Activated B cell treated with CpG ODN at 0.5 μM for 24 hours (primary cell): Measurements from ENCODE around the gene NME3. TPM values are rescaled to one million over a fixed set of nuclear protein-coding genes. Genes with fewer than 3 reads are reported as not detected.

Source experiments
- ATAC-seq: fragments of 200-7000 bp; cut with Tn5 transposase; one replicate; pipeline ENCODE4 v1.10.0; 2021; ENCODE audit warnings: low read depth, mild to moderate bottlenecking, moderate library complexity
- CTCF ChIA-PET: fragments of 350-600 bp; sonication (Branson Sonifier 250); formaldehyde crosslinking; loops from one replicate; lab custom pipeline; 2021; ENCODE audit warnings: antibody characterized with exemption; lab: Charles Lee
- POLR2A ChIA-PET: fragments of 350-600 bp; sonication (Branson Sonifier 250); formaldehyde crosslinking; loops from one replicate; lab custom pipeline; 2021; ENCODE audit warnings: antibody characterized with exemption; lab: Charles Lee
- DNase-seq: peaks from one replicate; pipeline ENCODE4 v3.0.0; 2022
- H3K27ac Mint-ChIP-seq: one replicate; pipeline ENCODE4 v1.8.0; 2020; ENCODE audit warnings: mixed read lengths
- H3K27me3 Mint-ChIP-seq: one replicate; pipeline ENCODE4 v1.8.0; 2021; ENCODE audit warnings: mixed read lengths
- H3K36me3 Mint-ChIP-seq: one replicate; pipeline ENCODE4 v1.8.0; 2021; ENCODE audit warnings: low read depth, mixed read lengths
- H3K4me1 Mint-ChIP-seq: one replicate; pipeline ENCODE4 v1.8.0; 2021; ENCODE audit warnings: mixed read lengths
- H3K4me3 Mint-ChIP-seq: one replicate; pipeline ENCODE4 v1.8.0; 2020; ENCODE audit warnings: mild to moderate bottlenecking, mixed read lengths
- H3K9me3 Mint-ChIP-seq: one replicate; pipeline ENCODE4 v1.8.0; 2020; ENCODE audit warnings: mixed read lengths
- CTCF ChIP-seq: fragments of 200-600 bp; IDR thresholded peaks from one replicate; pipeline ENCODE4 v1.8.0; 2022; ENCODE audit warnings: antibody characterized with exemption, mild to moderate bottlenecking
- intact Hi-C: fragments of 100-400 bp; cut with micrococcal nuclease; formaldehyde crosslinking; loops from one replicate; pipeline ENCODE4 v1.15.1; 2024
- total RNA-seq: library from RNA; stranded (reverse); gene quantifications from 2 replicates; pipeline ENCODE4 v1.2.3, GENCODE V29; 2022

Gene NME3
- total RNA-seq, 1 donor from 2014 or later = 57.8 TPM

- H3K4me3 Mint-ChIP-seq = peak overlapping the region; percentile 28
- CTCF ChIA-PET = no interaction called here
- no peak for TF ChIP-seq CTCF
- no peaks in the 10 kb centered on the region for H3K9me3 Mint-ChIP-seq
- intact Hi-C loops = no loop called here
- POLR2A ChIA-PET = interaction anchor here (5.6 kb wide), 1 partner anchor 8 kb away, joined by 88 read pairs; the partner anchor contains the start of genes NUBP2 and SPSB3
- H3K4me1 Mint-ChIP-seq = peaks cover 19% of the 10 kb centered on the region
- peaks cover 19% of the 10 kb centered on the region for H3K36me3 Mint-ChIP-seq
- no peak for DNase-seq
- H3K27ac Mint-ChIP-seq = no peak overlapping the region
- ATAC-seq = no peak
- H3K27me3 Mint-ChIP-seq = no peaks in the 10 kb centered on the region
Measured at GRCh38 chr16:1775006-1775845, 3.9 kb upstream of the NME3 start.

- peaks cover 24% of the 10 kb centered on the region for H3K4me1 Mint-ChIP-seq
- POLR2A ChIA-PET = interaction anchor here (1.1 to 5.6 kb wide), 2 partner anchors 8 to 67 kb away, joined by 6 to 88 read pairs; partner anchors contain the start of genes NUBP2 and SPSB3
- intact Hi-C loops = loop anchor here (5.0 kb wide), 1 partner anchor 432 kb away; no protein-coding TSS in a partner anchor
- H3K9me3 Mint-ChIP-seq = no peaks in the 10 kb centered on the region
- ATAC-seq (no peak), DNase-seq (no peak)
- H3K4me3 Mint-ChIP-seq = peak overlapping the region; percentile 87
- CTCF ChIA-PET = interaction anchor here (3.3 kb wide), 1 partner anchor 8 kb away, joined by 15 read pairs; the partner anchor contains the start of genes NUBP2 and SPSB3
- H3K27ac Mint-ChIP-seq = no peak overlapping the region
- H3K27me3 Mint-ChIP-seq = no peaks in the 10 kb centered on the region
- no peak for TF ChIP-seq CTCF
- H3K36me3 Mint-ChIP-seq = peaks cover 21% of the 10 kb centered on the region
Measured at GRCh38 chr16:1774448-1774780, 3.1 kb upstream of the NME3 start.

- Mint-ChIP-seq H3K27ac (peak overlapping the region; percentile 56), H3K27me3 (no peaks in the 10 kb centered on the region), H3K4me1 (peaks cover 24% of the 10 kb centered on the region), H3K9me3 (no peaks in the 10 kb centered on the region), H3K36me3 (peaks cover 24% of the 10 kb centered on the region), H3K4me3 (peak overlapping the region; percentile 87)
- intact Hi-C loops = loop anchor here (1.0 to 5.0 kb wide), 5 partner anchors 8 to 432 kb away; partner anchors contain the start of genes HAGH, MAPK8IP3, NUBP2 and SPSB3
- ATAC-seq (no peak), DNase-seq (no peak)
- ChIA-PET POLR2A (interaction anchor here (1.1 to 5.6 kb wide), 2 partner anchors 9 to 67 kb away, joined by 6 to 88 read pairs; partner anchors contain the start of genes NUBP2 and SPSB3), CTCF (interaction anchor here (3.3 kb wide), 1 partner anchor 8 kb away, joined by 15 read pairs; the partner anchor contains the start of genes NUBP2 and SPSB3)
- TF ChIP-seq CTCF = no peak
Measured at GRCh38 chr16:1773703-1774447, 2.5 kb upstream of the NME3 start.

- peak within 1 kb of the TSS; percentile 89 for H3K27ac Mint-ChIP-seq
- H3K4me1 Mint-ChIP-seq = peaks cover 24% of the 10 kb centered on the region
- intact Hi-C loops = loop anchor here (1.0 to 5.0 kb wide), 5 partner anchors 9 to 431 kb away; partner anchors contain the start of genes HAGH, MAPK8IP3, NUBP2 and SPSB3
- ATAC-seq (peak; percentile 58), DNase-seq (peak; percentile 81)
- no peaks in the 10 kb centered on the region for H3K9me3 Mint-ChIP-seq
- CTCF ChIA-PET = interaction anchor here (0.8 to 3.3 kb wide), 4 partner anchors 9 to 67 kb away, joined by 3 to 15 read pairs (median 3); partner anchors contain the start of genes MAPK8IP3, NUBP2 and SPSB3
- no peaks in the 10 kb centered on the region for H3K27me3 Mint-ChIP-seq
- TF ChIP-seq CTCF = peak; percentile 50
- peak within 1 kb of the TSS; percentile 87 for H3K4me3 Mint-ChIP-seq
- H3K36me3 Mint-ChIP-seq = peaks cover 31% of the 10 kb centered on the region
- POLR2A ChIA-PET = interaction anchor here (0.6 to 5.6 kb wide), 14 partner anchors 10 to 352 kb away, joined by 3 to 88 read pairs (median 4); partner anchors contain the start of genes FAHD1, JPT2, MAPK8IP3 and NUBP2
Measured at GRCh38 chr16:1772908-1773702, 1.8 kb upstream of the NME3 start, which contains the start of gene MRPS34. MRPS34 (minus strand) TSS chr16:1773134; CDS start chr16:1773119, 15 bp downstream.
